HG03175 (cell line): ENCODE data around the gene CHST13.
"Not testable (repeated sequence)": the region's sequence is repeated elsewhere in the genome, so short reads cannot be mapped to it uniquely, and the experiment has no call there.

Experiments
- ATAC-seq: cut with Tn5 transposase; IDR thresholded peaks from one replicate; pipeline ENCODE4 v1.9.1; 2021; ENCODE audit warnings: mild to moderate bottlenecking, moderate library complexity; ENCODE audit not compliant: unreplicated experiment

The CHST13 gene

DNA sequence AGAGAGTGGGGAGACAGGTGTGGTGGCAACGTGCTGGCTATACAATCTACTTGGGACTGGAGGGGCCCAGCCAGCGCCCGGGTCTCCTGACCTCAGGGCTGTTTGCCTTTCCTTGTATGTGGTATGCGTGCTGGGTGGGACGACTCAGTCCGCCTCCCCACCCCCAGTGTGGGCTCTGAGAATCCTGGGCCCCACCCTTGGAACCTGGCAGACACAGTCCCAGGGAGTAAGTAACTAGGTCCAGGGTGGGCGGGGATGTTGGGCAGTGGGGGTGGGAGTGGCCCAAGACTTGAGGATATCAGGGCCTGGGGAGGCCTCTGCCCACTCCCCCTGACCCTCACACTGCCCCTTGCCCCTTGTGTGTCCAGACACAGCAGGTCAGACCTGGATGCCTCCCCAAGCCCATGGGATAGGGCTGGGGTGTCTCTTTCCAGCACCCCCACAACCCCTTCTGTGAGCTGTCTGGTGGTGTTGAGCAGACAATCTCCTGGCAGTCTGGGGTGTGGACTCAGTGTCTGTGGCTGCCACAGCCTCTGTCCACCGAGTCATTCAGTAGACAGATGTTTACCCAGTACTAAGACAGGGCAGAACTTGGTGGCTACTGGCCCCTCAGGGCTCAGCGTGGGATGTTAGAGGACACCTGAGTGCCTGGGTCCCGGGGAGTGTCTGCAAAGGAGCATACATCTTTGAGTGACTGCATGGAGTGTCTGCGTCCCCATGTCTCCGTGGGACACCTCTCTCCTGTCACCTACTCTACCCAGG is 1.3 kb downstream of the CHST13 start:
- ATAC-seq, result no peak

DNA sequence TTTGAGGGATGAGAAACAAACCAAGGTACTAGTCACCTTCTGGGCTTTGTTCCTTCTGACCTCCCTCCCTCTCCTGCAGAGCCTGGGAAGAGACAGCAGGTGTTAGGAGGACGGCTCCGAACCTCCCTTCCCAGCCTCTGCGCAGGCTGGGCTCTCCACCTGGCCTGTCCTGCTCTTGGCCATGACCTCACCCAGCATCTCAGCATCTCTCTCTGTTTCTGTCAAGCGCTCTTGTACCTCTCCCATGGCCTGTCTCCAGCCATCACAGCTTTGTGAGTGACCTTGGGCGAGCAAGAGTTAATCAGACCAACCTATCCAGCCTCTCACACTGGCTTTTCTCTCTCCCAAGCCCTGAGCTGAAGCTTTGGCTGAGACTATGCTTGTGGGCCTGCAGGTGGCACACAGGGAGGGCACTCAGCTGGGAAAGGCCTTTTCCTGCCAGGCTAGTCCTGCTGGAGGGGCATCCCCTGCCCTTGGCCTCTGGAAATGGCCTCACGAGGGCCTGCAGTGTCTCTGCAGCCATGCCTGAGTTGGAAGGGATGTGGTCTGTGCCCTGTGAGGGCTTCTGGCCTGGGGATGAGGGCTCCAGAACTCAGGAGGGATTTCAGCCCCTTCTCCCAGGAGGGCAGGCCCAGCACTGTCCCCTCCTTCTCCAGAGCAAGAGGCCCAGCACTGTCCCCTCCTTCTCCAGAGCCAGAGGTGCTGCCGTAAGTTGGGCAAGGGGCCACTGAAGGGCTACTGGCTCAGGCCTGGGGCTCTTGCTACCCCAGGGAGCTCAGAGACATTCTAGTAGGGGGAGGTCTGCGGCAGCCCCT is 2.1 kb downstream of the CHST13 start:
- ATAC-seq, result no peak

DNA sequence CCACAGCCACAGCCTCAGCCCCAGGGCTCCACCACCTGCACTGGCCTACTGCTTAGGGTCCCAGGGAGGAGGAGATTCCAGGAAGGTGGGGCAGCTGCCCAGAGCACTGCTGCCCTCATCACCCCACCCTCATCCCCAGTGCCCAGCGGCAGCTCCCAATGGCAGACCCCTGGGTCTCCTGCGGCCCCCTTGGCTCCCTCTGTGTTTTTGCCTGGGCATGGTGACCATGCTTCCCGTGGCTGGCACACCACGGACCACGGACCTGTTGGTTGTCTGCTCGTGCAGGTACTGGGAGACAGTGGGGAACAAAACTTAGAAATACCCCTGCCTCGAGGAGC is 2.7 kb downstream of the CHST13 start:
- ATAC-seq, result no peak

DNA sequence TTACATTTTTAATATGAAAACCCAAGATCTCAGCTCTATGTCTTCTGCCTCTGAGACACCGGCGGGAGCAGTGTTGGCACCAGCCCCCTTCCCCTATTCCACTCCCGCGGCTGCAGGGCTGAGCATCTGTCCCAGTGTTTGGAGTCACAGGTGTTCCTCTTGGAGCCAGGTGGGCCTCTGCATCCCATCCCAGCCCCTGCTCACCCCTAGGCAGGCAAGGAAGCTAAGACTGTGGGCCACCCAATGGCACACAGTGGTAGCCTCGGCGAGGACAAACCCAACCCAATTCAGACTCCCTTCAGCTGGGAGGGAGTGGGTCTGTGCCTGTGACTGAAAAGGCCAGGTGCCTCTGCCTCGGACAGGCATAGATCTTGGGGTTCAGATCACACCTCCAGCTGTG is 3.1 kb downstream of the CHST13 start:
- ATAC-seq, result no peak

GRCh38 chr3:126527455-126528211 is 3.7 kb downstream of the CHST13 start:
- ATAC-seq, result no peak

DNA sequence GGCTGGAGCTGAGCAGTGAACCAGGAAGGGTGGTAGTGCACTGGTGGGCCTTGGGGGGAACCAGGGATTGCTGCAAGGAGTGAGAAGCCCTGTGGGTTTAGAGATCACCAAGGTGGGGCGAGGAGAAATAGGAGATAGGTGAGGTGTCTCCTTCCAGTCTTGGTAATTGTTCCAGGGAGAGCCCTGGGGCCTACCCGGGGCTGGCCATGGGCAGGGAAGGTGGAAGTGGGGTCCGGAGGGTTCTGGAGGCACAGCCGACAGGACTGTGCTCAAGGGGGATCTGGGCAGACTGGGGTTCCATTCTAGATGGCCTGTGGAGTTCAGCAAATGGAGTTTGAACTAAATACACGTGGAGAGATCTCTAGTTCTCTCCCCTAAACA is 4.5 kb downstream of the CHST13 start:
- ATAC-seq, result no peak

DNA sequence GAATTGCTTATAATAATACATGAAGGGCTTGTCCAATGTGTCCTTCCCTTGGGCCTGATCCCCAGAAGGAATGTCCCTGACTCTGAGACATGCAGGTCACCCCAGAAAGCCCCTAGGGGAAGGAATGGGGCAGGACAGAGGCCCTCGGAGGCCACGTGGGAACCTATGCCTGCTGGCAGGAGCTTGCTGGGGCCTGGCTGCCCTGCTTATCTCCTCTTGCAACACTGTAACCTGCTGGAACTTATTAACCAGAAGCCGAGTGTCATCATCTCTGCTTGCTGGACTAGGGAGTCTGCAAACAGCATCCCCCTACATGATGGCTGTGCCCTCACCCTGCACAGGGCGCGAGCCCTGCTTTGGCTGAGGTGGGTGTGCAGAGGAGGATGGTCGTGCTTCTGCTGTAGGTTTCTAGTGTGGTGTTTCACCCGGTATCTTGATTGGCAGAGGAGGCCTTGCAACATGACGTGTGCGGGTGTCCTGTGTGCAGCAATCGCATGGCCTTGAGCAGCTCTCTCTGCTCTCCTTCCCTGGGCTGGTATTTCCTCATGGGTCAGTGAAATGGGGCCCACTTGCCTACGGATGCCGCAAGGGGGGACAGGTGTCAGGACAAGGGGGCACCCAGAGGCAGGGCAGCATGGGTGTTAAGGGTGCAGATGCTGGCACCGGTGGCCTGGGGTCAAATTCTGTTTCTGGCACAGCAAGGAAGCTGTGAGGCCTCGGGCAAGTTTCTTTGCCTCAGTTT is 5.0 kb downstream of the CHST13 start:
- ATAC-seq, result no peak

DNA sequence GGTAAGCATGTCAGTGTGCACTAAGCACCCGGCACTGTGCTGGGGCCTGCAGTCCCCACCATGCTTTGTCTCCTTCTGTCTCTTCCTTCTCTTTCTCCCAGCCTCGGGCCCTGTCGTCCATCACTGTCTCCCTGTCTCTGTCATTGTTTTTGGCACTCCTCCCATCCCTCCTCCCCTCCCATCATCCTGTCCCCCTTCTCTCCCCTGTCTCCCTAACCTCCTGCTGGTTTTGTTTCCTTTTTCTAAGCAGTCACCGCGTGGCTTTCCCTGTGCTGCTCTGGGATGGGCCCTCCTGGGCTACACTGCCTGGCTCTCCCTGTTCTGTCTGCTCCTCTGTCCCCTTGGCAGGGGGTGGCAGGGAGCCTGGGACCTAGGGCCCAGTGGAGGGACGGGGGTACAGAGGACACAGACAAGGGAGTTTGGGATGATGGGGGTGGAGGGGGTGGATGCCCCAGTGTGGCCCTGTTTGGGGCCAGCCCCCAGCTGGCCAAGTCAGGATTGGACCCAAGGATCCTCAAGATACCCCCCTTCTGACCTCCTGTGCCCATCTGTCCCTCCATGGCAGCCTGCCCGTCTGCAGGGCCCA is 5.7 kb downstream of the CHST13 start:
- no peak for ATAC-seq

DNA sequence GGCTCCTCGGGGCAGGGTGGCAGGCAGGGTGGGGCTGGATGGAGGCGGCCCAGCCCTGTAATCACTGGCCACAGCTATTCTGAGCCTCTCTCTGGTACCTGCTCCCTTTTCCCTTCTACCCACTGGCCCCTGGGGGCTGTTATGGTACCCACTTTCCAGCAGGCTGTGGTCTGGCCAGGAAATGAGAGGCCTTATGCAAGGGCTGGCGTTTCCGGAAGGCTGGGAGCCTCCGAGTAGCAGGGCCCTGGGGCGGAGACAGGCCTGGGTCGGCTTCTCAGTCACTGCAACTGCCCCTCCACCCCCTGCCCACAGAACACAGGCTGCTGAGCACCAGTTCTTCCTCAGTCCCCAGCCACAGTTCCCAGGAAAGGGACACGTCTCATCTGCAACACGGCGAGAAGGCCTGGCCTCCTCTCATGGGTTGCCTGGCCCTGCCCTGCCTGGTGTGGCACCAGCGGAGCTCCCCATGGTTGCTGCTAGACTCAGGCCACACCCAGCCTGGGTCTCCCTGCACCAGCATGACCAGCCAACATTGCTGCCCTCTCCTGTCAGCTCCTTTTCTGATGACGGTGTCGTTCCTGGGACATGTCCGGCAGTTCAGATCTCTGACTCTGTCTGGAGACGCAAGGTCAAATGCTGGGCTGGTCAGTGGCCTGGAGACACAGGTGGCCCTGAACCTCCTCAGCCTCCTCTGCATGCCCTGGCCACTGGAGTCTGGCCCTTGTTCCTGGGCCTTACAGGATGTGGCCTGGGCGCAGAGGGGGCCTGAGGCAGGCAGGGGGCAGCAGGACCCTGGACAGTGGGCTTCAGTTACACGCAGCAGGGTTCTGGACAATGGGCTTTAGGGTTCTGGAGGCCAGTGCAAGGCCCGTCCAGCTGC is 6.5 kb downstream of the CHST13 start:
- ATAC-seq, result no peak

DNA sequence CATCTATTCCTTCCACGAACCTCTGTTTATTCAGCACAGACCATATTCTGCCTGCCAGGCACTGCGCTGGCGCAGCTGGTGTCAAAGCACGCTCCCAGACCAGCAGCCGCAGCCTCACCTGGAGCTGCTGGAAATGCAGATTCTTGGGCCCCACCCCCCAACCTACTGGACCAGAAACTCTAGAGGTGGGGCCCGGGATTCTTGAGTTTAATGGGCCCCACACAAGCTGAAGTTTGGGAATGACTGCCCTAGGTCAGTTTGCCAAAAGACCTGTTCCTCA is 7.0 kb downstream of the CHST13 start:
- ATAC-seq, result no peak

- no peak for ATAC-seq
These were observed 9.6 kb downstream of the CHST13 start for GRCh38 chr3:126533506-126533905.

- not testable (repeated sequence) for ATAC-seq
These were observed 10.8 kb downstream of the CHST13 start for GRCh38 chr3:126534716-126535115.

DNA sequence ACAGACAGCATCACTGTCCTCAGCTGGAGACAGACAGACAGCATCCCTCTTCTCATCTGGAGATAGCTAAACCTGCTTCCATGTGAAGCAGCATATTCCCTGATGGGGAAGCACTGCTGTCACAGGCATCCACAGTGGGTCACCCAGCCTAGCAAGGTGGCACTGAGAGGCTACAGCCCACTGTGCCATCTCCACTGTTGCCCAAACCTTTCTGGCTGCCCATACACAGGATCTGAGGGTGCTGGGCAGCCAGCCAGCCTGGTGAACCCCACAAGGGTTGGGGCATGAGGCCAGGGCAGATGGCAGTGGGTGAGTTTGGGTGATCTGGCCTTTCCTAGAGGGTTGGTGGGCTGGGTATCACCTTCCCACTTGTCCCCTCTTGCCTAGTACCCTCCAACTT is 11.7 kb downstream of the CHST13 start:
- no peak for ATAC-seq

- no peak for ATAC-seq
These were observed 12.2 kb downstream of the CHST13 start for GRCh38 chr3:126536126-126536525.

DNA sequence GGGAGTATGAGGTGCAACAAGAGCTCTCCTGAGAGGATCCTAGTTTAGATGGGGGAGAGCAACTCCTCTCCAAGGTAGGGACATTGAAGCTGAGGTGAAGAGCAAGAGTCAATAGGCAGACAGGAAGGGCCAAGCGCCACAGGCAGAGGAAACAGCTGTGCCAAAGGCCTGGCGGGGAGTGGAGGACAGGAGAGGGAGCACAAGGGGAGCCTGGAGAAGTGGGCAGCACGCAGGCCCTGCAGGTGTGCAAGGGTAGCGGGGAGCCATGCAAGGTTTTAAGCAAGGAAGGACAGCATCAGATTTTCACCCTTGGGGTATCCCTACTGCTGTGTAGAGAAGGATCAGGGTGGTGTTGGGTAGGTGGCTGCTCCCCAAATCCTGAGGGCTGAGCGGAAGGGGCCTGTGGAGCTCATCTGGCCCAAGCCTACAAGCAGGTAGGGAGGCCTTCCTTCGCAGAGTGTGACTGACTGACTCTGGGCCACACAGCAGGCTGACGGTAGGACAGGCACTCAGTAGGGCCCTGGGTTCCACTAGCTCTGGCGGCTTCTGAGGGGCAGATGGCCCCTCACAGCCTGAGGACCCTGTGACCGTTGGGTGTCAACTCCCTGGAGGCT is 13.3 kb downstream of the CHST13 start:
- no peak for ATAC-seq

GRCh38 chr3:126537730-126538281 is 13.9 kb downstream of the CHST13 start:
- no peak for ATAC-seq

DNA sequence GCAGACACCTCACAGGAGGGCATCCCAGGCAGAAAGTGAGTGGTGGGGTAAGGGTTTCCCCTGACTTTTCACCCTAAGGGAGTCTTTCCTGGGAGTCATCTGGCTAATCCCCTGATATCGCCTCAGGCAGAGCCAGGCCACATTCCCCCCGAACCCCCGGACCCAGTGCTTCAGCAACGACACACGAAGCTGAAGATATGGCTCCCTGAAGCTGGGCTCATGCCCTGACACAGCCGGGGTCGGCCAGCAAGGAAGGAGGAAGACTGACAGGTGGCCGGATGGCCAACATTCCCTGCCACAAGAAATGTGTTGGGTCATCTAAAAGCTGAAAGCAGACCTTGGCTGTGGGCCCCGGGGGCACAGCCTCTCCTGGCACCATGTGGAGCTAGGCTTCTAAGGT is 14.4 kb downstream of the CHST13 start:
- no peak for ATAC-seq

DNA sequence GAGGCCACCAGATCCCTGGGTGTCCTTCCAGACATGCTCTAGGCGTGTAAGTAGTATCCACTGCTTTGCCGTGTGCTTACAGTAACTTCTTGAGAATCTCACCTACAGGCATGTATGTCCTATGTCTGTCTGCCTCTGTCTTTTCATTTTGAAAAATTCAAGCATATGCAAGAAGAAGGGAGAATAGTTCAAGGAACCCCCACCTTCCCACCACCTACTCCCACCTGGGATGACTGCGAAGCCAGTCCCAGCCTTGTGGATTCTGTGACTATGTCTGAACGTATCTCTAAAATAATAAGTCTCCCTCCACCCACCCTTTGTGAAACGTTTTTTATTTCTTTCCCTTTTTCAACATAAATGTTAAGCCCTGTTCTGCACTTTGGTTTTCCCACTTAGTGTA is 15.0 kb downstream of the CHST13 start:
- no peak for ATAC-seq

DNA sequence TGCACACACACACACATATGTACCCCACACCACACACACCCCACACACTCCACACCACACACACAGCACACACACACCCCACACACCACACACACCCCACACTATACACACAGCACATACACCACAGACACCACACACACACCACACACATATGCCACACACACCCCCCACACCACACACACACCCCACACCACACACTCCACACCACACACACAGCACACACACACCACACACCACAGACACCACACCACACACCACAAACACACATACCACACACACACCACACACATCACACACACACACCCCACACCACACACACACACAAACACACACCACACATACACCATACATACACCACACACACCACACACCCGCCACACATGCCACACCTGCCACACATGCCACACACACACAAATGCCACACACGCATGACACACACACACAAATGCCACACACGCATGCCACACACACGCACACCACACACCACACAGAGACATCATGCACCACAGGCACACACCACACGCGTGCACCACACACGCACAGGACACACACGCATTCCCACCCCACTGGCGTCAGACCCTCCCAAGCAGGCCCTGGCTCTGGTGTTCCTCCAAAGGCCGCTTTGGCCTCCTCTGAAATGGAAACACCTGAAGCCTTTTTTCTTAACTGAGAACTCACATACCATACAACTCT is 15.7 kb downstream of the CHST13 start:
- ATAC-seq, result no peak
